Neural crest cell (in vitro differentiated cells): Measurements from ENCODE around the gene GPR146. TPM values are rescaled to one million over a fixed set of nuclear protein-coding genes. Genes with fewer than 3 reads are reported as not detected.
"Not testable (repeated sequence)": the region's sequence is repeated elsewhere in the genome, so short reads cannot be mapped to it uniquely, and the experiment has no call there.

Source experiments
- DNase-seq: peaks from one replicate; pipeline ENCODE4 v3.0.0; 2021; ENCODE audit warnings: low read depth, mixed read lengths, low spot score
- H3K27ac Mint-ChIP-seq: one replicate; pipeline ENCODE4 v1.8.0; 2021; ENCODE audit warnings: mild to moderate bottlenecking, mixed read lengths; ENCODE audit not compliant: unreplicated experiment
- H3K27me3 Mint-ChIP-seq: 2 replicates; pipeline ENCODE4 v1.8.0; 2021; ENCODE audit warnings: low read depth, mild to moderate bottlenecking, mixed read lengths
- H3K36me3 Mint-ChIP-seq: 2 replicates; pipeline ENCODE4 v1.8.0; 2021; ENCODE audit warnings: low read depth, mild to moderate bottlenecking, mixed read lengths
- H3K4me1 Mint-ChIP-seq: 2 replicates; pipeline ENCODE4 v1.8.0; 2021; ENCODE audit warnings: mixed read lengths
- H3K4me3 Mint-ChIP-seq: one replicate; pipeline ENCODE4 v1.8.0; 2021; ENCODE audit warnings: mild to moderate bottlenecking, mixed read lengths
- H3K9me3 Mint-ChIP-seq: 2 replicates; pipeline ENCODE4 v1.8.0; 2021; ENCODE audit warnings: mixed read lengths
- total RNA-seq: library from RNA; stranded (reverse); gene quantifications from 2 replicates; pipeline ENCODE4 v1.2.1, GENCODE V29; 2021
- TF ChIP-seq, protein P1 (sequence below): fragments of 200-600 bp; sonication (generic); conservative IDR thresholded peaks from 2 replicates; pipeline ENCODE4 v1.5.0; 2021; ENCODE audit warnings: antibody characterized with exemption, mild to moderate bottlenecking

Gene GPR146
- total RNA-seq, 1 donor from 2014 or later, result not detected

DNA sequence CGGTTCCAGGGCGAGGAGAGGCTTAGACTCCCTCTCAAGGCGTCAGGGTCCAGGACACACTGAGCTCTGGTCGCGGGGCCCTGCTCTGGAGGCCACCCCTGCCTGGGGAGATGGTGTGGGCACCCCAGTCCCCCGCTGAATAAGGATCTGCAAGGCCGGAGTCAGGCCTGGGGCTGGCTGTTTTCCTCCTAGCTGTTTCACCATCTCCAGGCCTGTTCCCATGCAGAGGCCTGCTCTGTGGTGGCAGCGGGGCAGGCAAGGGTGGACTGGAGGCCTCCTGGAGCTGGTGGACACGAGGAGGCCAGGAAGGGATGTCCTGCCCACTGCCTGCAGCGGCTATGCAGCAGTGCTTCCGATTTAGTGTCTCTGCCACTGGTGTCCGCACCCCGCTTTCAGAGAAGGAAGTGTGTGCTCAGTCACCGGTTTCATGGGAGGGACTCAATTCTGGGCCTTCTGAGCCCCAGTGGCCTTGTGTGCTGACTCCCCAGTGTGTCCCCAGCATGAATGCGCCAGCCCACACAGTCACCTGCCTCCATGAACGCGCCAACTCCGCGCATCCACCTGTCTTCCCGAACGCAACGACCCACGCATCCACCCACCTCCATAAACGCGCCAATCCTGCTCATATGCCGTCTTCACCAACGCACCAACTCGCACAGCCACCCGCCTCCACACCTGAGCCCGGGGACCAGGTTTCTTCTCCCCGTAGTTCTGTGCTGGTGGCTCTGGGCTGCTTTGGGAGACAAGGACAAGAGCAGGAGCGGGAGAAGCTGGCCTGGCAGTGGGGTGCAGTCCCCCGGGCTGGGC is 14.5 kb upstream of the GPR146 start:
- H3K27me3 Mint-ChIP-seq, result peaks cover 2% of the 10 kb centered on the region
- no peaks in the 10 kb centered on the region for H3K9me3 Mint-ChIP-seq
- no peak for DNase-seq
- TF ChIP-seq, protein P1, sequence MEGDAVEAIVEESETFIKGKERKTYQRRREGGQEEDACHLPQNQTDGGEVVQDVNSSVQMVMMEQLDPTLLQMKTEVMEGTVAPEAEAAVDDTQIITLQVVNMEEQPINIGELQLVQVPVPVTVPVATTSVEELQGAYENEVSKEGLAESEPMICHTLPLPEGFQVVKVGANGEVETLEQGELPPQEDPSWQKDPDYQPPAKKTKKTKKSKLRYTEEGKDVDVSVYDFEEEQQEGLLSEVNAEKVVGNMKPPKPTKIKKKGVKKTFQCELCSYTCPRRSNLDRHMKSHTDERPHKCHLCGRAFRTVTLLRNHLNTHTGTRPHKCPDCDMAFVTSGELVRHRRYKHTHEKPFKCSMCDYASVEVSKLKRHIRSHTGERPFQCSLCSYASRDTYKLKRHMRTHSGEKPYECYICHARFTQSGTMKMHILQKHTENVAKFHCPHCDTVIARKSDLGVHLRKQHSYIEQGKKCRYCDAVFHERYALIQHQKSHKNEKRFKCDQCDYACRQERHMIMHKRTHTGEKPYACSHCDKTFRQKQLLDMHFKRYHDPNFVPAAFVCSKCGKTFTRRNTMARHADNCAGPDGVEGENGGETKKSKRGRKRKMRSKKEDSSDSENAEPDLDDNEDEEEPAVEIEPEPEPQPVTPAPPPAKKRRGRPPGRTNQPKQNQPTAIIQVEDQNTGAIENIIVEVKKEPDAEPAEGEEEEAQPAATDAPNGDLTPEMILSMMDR, result no peak
- peak overlapping the region; percentile 81 for H3K4me3 Mint-ChIP-seq
- H3K36me3 Mint-ChIP-seq, result peaks cover 6% of the 10 kb centered on the region
- H3K27ac Mint-ChIP-seq, result peak overlapping the region; percentile 62
- peaks cover 23% of the 10 kb centered on the region for H3K4me1 Mint-ChIP-seq

- DNase-seq, result no peak
- Mint-ChIP-seq H3K4me1 (peaks cover 23% of the 10 kb centered on the region), H3K27me3 (peaks cover 2% of the 10 kb centered on the region), H3K27ac (no peak overlapping the region), H3K36me3 (peaks cover 12% of the 10 kb centered on the region), H3K4me3 (peak overlapping the region; percentile 47), H3K9me3 (peaks cover 3% of the 10 kb centered on the region)
- TF ChIP-seq, protein P1, result no peak
Observed at GRCh38 chr7:1030444-1031070, 13.8 kb upstream of the GPR146 start.

DNA sequence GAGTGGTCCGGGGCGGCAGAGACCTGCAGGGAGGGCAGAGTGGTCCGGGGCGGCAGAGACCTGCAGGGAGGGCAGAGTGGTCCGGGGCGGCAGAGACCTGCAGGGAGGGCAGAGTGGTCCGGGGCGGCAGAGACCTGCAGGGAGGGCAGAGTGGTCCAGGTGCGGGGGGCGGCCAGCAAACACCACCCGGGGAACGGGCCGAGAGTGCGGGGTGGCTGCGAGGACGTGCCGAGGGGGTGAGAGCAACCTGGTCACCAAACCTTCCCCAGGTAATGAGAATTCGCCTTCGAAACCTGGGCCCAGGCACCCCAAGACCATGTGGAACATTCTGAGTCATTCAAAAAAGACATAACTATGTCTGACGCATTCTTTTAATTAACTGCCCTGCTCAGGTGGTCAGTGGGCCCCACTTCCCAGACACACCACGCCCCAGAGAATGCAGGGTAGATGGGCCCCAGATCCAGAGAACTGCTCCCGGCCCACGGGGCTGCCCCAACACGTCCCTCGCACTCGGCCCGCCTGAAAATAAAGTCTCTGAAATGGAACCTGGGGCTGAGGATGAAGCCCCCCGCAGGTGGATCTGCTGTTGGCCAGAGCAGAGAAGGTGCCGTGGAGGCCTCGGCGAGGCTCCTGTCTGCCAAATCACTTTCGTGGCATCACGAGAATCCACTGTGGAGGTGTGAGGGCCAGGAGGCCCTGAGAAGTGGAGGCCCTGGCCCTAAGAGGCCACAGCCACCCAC is 12.5 kb upstream of the GPR146 start:
- no peak overlapping the region for H3K4me3 Mint-ChIP-seq

DNA sequence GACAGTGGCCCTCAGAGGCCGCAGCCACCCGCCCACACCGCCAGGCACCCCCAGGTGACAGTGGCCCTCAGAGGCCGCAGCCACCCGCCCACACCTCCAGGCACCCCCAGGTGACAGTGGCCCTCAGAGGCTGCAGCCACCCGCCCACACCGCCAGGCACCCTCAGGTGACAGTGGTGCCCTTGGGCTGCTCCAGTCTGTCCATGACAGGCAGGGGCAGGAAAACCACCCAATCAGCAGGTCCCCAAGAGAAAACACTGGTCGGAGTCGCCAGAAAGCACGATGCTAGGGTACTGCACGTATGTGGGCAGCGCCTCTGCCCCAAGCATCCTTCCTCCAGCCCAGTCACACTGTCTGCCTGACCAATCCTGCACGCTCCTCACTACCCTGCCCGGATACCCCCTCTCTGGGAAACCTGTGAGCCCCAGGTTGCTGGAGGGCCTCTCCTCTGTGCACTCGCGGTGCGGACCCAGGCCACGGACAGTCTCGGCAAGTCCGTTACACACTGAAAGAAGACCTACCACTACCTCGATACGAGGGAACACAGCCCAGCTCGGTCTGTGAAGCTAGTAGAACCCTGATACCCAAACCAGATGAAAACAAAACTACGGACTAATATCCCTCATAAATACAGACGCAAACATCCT is 11.7 kb upstream of the GPR146 start:
- H3K4me3 Mint-ChIP-seq, result peak overlapping the region; percentile 42
- DNase-seq, result no peak
- peaks cover 9% of the 10 kb centered on the region for H3K4me1 Mint-ChIP-seq
- TF ChIP-seq, protein P1, result no peak
- H3K36me3 Mint-ChIP-seq, result peaks cover 12% of the 10 kb centered on the region
- peaks cover 3% of the 10 kb centered on the region for H3K9me3 Mint-ChIP-seq
- H3K27me3 Mint-ChIP-seq, result no peaks in the 10 kb centered on the region
- no peak overlapping the region for H3K27ac Mint-ChIP-seq

More for the DNA sequence above, 12.5 kb upstream of the GPR146 start:
- Mint-ChIP-seq H3K9me3 (peaks cover 3% of the 10 kb centered on the region), H3K4me1 (peaks cover 16% of the 10 kb centered on the region), H3K27ac (no peak overlapping the region), H3K27me3 (peaks cover 2% of the 10 kb centered on the region), H3K36me3 (peaks cover 12% of the 10 kb centered on the region)
- TF ChIP-seq, protein P1, result no peak
- no peak for DNase-seq

DNA sequence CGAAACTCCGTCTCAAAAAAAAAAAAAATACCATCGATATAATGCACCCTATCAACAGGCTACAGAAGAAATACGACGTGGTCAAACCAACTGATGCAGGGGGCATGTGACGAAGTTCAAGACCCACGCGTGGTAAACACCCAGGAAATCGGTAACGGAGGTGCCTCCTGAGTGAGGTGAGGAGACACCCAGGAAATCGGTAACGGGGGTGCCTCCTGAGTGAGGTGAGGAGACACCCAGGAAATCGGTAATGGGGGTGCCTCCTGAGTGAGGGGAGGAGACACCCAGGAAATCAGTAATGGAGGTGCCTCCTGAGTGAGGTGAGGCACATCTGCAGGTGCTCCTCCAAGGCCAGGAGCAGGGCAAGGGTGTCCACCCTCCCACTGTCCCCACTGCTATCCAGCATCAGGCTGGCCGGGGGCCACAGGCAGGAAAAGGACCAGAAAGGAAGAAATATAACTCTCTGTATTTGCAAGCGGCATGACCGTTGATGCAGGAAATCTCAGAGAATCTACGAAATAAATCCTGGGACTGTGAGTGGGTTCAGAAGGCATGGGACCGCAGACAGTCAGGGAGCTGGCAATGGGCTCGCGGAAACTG is 10.7 kb upstream of the GPR146 start:
- no peak overlapping the region for H3K4me3 Mint-ChIP-seq
- no peaks in the 10 kb centered on the region for H3K27me3 Mint-ChIP-seq
- peaks cover 9% of the 10 kb centered on the region for H3K4me1 Mint-ChIP-seq
- H3K9me3 Mint-ChIP-seq, result peaks cover 3% of the 10 kb centered on the region
- DNase-seq, result no peak
- no peak overlapping the region for H3K27ac Mint-ChIP-seq
- TF ChIP-seq, protein P1, result no peak
- peaks cover 12% of the 10 kb centered on the region for H3K36me3 Mint-ChIP-seq

- not testable (repeated sequence) for H3K4me1 Mint-ChIP-seq, H3K4me3 Mint-ChIP-seq, DNase-seq, H3K27me3 Mint-ChIP-seq, H3K27ac Mint-ChIP-seq, H3K9me3 Mint-ChIP-seq
- H3K36me3 Mint-ChIP-seq, result peaks cover 12% of the 10 kb centered on the region
Observed at GRCh38 chr7:1034769-1035168, 9.6 kb upstream of the GPR146 start.

DNA sequence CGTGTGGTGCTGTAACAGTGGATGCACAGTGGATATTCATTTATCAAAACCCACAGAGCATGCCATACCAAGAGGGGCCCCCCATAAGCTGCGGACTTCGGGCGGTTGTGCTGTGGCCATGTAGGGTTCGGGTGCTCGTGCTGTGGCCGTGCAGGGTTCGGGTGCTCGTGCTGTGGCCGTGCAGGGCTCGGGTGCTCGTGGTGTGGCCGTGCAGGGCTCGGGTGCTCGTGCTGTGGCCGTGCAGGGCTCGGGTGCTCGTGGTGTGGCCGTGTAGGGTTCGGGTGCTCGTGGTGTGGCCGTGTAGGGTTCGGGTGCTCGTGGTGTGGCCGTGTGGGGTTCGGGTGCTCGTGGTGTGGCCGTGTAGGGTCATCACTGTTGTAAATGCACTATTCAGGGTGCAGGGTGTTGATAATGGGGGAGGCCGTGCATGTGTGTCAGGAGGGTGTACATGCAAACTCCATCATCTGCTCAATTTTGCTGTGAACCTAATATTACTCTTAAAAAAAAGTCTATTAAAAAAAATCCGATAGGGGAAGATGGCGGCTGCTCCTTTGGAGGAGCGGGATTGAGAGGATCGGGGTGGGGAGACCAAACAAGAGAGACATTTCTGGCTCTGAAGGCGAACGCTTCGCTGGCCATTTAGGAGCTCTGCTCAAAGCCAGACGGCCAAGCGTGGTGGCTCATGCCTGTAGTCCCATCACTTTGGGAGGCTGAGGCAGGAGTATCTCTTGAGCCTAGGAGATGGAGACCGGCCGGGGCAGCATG is 8.0 kb upstream of the GPR146 start:
- Mint-ChIP-seq H3K36me3 (peaks cover 14% of the 10 kb centered on the region), H3K4me1 (peaks cover 13% of the 10 kb centered on the region)
- not testable (repeated sequence) for DNase-seq, H3K27ac Mint-ChIP-seq, H3K9me3 Mint-ChIP-seq, H3K4me3 Mint-ChIP-seq, H3K27me3 Mint-ChIP-seq
